NB4 (cell line): ENCODE measurements around the gene DAB1.

Source experiments
- MYC ChIP-seq: IDR thresholded peaks from 2 replicates; pipeline ENCODE4 v1.6.1; 2011; ENCODE audit warnings: low read depth, low read length
- POLR2A ChIP-seq: IDR thresholded peaks from 2 replicates; pipeline ENCODE4 v1.6.1; 2011; ENCODE audit warnings: mild to moderate bottlenecking; ENCODE audit not compliant: insufficient read length; ENCODE audit errors: extremely low read depth
- TF ChIP-seq, protein P1 (sequence below): IDR thresholded peaks from one replicate; pipeline ENCODE4 v1.5.1; 2012; ENCODE audit warnings: low read depth, low read length

- TF ChIP-seq, protein P1, sequence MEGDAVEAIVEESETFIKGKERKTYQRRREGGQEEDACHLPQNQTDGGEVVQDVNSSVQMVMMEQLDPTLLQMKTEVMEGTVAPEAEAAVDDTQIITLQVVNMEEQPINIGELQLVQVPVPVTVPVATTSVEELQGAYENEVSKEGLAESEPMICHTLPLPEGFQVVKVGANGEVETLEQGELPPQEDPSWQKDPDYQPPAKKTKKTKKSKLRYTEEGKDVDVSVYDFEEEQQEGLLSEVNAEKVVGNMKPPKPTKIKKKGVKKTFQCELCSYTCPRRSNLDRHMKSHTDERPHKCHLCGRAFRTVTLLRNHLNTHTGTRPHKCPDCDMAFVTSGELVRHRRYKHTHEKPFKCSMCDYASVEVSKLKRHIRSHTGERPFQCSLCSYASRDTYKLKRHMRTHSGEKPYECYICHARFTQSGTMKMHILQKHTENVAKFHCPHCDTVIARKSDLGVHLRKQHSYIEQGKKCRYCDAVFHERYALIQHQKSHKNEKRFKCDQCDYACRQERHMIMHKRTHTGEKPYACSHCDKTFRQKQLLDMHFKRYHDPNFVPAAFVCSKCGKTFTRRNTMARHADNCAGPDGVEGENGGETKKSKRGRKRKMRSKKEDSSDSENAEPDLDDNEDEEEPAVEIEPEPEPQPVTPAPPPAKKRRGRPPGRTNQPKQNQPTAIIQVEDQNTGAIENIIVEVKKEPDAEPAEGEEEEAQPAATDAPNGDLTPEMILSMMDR = no peak
- TF ChIP-seq POLR2A (no peak), MYC (no peak)
Observed at GRCh38 chr1:57278558-57278957, 145.3 kb downstream of the DAB1 start.
